DMS114 treated with DMSO at 0.1 percent for 48 hours (cell line): ENCODE results near the gene CELF2.
"Not testable (repeated sequence)": the region's sequence is repeated elsewhere in the genome, so short reads cannot be mapped to it uniquely, and the experiment has no call there.

Experiments used
- DNase-seq: peaks from one replicate; lab custom pipeline; 2025; ENCODE audit not compliant: unreplicated experiment; lab: John Stamatoyannopoulos, UW

Gene CELF2

DNA sequence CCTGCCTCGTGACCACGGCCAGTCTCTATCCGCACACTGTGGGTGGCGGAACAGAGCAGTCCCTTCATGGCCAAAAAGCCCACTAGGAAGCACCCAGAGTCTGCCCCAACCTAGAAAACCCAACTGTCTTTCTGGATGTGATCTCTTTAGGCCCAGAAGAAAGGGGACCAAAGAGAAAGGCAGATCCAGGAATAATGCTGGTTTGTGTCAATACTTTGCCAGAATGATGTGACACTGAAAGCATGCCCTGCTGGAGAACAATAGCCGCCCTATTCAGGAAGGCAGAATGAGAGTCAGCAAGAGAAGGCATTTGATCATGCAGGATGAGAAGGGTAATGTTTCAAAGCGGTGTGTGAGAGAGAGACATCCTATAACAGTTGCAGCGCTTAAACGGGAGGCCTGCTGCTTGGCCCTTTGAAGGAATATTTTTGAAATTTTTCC is 319.1 kb downstream of the CELF2 start:
- no peak for DNase-seq

DNA sequence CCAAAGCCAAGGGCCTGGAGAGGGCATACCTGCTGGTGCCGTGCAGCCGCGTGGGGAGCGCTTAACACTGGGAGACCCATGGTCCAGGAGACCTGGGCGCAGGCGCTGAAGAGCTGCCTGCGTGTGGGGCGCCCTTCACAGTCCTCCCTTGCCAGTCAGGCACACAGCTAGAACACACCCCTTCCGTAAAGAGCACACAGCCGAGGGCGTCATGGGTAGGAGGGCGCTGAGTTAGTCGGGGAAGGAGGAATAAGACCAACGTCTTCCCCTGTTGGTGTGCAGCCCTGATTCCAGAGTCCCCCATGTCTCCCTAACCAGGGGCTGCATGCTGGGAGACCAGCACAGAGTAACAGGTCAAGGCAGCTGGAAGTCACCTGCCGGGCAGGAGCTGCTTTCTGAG is 319.8 kb downstream of the CELF2 start:
- DNase-seq: no peak

DNA sequence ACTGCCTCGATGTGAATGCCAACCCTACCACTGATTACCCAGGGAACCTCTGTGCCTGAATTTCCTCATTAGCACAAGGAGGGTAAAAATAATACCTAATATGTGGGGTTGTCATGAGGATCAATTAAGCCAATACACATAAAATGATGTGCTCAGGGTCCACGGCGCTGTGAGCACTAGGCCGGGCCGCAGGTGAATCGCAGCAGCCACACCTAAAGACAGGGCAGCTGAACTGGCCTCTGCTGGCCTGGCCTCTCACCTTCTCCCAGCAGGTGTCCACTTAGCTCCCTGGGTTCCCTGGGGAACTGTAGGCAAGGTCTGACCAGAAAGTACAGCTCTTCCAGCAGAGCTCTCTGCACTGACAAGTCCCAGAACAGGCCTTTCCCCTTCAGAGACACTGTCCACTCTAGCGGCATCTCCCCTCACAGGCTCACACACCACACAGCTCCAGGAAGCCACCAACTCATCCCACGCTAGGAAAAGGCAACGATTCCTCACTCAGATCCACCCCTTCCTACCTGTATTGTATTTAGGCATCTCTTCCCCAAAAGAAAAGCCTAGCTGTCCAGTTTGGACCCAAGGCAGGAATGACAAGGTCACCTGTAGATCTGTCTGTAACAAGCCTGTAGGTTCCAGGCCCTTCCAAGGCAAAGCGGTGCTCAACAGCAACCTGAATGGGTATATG is 320.6 kb downstream of the CELF2 start:
- DNase-seq: no peak

DNA sequence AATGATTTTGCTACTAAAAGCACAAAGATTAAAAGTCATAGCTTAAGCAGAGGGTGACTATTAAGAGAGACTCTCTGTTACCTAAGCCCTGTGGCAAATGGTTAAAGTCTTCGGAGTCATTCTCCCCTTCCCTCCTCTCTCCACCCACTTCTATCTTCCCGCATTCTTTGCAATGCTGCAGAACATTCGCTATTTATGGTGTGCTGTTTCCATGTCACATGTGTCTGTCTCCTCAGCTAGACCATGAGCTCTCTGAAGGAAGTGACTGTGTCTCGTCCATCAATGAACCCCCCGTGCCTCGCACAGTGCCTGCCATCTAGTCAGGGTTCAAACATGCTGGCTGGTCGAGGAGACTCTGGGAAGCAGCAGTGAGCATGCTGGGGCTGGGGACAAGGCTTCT is 321.3 kb downstream of the CELF2 start:
- DNase-seq: no peak

DNA sequence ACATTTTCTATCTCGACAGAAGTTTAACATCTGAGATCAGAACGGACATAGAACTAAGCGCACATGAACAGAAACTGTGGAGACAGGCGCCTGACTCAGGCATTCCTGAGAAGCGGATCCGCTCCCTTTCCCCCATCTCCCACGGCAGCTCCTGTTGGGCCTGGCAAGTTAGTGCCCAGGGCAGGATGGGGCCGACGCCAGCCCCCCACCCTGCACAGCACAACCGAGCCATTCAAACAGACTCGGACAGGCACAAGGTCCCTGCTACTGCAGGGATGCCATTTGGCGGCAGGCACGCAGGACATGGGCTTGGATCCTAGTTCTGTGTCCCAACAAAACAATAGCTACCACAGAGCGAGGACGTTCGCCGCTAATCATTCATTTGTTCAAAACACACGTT is 322.0 kb downstream of the CELF2 start:
- no peak for DNase-seq

DNA sequence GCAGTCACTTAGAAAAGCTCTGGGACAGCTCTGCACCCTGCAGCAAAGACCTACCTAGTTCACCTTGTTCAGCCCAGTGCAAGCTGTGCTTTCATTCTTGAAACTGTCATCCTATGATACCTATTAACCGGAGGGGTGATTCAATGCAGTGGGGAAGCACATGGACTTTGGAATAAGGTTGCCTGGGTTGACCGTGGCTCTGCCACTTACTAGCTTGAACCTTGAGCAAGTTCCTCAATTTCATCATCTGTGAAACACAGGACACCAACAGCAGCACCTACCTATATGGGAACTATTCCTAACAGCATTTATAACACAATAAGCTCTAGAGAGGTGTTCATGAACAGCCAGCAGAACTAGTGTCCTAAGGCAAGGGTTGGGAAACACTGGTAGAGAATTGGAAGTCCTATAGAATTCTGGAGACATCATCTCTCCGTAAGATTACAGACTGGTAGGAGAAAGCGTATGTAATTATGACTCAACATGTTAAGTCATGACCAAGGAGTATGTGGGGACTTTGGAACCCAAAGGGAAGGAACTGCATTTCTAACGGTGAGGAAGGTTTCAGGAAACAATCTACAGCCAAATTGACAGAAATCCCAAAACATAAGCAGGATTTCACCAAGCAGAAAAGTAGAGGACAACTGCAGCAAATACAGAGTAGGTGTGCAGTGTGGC is 323.8 kb downstream of the CELF2 start:
- DNase-seq: no peak

DNA sequence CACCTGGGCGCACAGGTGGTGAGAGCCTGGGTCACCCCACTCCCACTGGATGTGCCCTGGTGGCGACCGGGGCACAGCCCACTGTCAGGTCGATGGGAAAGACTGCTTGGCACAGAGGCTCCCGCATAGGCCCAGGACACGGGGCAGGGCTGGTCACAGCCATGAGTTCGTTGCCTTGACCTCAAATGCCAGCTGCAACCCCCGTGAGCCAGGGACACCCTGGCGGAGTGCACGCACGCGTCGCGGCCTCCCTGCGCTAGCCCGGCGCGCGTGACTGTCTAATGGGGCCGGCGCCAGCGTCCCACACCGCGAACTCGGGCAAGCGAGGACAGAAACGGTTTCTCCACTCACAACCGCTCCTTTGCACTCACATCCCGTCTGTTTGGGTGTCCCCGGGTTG is 326.4 kb downstream of the CELF2 start:
- DNase-seq: no peak

DNA sequence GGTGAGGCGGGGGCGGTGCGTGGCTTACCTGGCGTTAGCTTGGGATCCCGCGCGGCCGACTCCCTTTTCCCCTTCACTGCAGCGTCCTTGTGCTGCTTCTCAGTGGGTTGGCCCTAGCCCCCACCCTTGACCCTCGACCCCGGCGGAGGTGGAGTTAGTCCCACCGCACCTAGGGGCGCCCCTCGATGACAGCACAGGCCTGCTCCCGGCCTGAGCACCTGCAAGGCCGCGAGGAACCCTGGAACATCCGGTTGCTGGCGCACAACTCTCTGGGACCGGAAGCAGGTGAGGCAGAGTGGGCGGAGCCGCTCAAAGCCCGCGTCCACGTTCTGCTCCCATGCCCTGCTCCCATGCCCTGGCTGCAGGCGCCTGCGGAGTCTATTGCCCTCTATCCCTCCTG is 326.9 kb downstream of the CELF2 start:
- DNase-seq: no peak

DNA sequence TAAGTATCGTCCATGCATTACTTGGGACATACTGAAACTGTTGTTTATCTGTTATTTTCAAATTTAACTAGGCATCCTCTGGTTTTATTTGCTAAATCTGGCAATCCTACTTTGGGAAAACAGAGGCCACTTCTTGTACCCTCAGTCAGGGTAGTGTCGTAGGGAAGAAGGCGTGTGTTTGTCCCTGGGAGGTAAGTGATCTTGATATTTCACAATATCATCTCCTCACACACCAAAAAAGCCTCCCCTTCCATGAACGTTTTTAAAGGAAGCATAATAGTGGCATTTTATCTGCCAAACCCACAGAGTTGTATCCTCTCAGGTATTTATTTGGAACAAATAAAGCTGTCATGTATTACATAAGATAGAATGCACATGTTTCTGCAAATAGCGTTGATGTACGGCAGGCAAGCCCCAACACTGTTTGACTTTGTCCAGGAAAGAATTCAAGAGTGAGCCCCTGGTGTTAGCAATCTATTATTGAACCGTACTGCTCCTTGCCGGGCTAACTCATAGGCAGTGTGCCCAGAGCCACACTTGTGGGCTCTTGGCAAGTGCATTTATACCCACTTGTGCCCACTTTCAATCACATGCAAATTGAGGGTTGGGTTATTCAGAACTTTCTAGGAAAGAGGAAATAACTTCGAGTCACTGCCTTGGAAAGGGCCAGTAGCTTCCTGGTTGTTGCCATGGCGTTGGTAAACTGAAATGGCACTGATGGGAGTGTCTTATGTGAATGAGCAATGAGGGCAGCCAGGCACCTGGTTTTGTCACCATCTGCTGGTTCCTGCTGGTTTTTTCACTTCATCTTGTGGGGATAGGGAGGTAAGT is 327.8 kb downstream of the CELF2 start:
- DNase-seq: no peak

DNA sequence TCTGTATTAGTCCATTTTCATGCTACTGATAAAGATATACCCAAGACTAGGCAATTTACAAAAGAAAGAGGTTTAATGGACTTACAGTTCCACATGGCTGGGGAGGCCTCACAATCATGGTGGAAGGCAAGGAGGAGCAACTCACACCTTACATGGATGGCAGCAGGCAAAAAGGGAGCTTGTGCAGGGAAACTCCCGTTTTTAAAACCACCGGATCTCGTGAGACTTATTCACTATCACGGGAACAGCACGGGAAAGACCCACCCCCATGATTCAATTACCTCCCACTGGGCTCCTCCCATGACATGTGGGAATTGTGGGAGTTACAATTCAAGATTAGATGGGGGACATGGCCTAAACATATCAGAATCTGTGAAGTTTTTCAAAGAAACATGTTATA is 329.9 kb downstream of the CELF2 start:
- not testable (repeated sequence) for DNase-seq

DNA sequence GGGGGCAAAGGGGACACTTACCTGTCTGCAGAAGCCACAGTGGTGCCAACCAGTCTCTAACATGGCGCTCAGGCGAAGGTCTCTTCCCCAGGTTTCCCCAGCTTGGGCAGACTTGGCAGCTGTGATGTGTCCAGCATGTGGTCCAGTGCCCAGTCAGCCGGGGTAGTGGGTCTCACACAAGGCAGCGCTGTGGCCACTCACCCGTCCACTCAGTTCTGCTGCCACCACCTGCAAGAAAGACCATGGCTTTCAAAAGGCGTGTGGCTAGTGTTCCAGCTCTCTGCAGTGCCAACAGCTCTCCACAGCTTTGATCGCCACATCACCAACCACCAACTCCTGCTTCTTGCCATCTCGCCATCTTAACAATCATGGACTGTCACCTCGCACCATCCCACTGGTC is 334.1 kb downstream of the CELF2 start:
- DNase-seq: no peak

DNA sequence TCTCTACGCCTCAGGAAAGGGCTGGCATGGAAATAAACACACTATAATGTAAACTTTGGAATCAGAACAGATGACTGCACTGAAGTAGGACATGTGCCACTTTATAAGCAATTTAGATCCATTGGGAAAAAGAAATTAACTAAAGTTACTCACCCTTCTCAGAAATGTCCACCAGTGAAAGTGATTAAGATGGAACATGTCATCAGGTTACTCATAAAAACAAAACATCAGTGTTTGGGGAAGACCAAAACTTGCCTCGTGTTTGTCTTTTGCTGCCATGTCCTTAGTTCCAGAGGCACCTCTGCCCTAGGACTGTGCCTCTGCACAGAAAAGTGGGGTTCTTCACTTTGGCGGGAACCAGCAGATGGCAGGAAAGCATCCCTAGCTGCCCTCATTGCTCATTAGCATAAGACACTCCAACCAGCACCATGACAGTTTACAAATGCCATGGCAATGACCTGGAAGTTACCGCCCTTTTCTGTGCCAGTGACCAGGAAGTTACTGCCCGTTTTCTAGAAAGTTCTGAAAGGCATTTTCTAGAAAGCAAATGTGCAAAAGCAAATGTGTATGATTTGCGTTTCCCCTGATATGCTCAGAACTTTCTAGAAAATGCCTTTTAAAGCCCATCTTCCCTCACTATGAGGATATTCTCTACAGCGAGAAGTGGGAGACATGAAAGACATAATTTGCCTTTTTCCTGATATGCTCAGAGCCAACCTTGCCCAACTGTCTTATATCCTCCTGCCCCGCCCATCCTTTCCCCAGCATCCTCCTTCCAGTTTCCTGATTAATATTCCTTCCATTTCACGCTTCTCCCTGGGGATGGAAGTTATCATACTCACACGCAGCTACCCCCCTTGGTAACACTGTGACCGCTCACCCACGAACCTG is 335.6 kb downstream of the CELF2 start:
- DNase-seq: no peak

DNA sequence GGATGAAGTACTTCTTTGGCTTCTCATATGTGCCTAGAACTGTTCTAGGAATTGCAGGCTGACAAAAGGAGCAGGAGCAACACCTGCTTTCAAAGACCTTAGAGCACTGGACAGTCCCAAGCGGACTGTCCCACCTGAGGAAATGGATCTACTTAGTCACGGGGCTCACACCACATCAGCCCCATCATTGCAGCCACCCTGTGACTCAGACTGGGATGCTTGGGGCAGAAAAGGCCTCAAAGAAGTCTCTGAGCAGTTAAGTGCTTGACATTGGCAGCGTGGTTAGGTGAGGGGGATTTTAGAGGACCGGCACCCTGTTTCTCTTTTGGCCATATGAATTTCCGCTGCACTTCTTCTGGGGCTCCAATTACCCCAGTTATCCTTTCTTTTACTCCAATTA is 337.2 kb downstream of the CELF2 start:
- no peak for DNase-seq

DNA sequence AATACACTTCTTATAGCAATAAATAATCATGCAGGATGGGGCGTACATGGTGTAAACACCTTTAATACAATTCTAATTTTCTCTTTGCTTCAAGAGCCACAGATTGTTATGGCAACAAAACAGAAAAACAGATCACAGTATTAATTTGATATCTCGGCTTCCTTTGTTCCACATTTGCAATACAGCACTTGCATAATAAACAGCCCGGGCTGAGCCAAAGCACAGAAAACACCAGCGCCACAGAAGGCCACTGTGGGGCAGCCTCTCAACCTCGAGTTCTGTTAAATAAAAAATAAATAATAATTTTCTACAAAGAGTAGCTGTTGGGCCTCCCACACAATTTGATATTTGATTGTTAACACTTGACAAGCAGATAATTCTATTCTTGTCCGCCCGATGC is 337.9 kb downstream of the CELF2 start:
- no peak for DNase-seq

DNA sequence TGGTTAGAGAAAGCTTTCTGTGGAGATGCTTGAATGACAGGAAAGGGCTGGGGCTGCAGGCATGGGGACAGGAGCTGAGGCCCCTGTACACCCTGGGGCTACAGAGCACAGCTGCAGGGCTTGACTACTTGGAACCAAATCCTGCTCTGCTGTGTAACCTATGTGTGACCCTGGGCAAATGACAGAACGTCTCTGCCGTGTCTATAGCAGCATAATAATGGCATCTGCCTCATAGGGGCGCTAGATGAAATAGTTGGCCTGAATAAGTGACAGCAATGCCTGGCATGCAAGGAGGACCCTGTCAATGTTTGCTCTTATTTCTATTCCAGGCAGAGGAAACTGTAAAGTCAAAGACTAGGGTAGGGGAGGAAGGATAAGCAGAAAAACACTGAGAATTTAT is 339.8 kb downstream of the CELF2 start:
- no peak for DNase-seq

DNA sequence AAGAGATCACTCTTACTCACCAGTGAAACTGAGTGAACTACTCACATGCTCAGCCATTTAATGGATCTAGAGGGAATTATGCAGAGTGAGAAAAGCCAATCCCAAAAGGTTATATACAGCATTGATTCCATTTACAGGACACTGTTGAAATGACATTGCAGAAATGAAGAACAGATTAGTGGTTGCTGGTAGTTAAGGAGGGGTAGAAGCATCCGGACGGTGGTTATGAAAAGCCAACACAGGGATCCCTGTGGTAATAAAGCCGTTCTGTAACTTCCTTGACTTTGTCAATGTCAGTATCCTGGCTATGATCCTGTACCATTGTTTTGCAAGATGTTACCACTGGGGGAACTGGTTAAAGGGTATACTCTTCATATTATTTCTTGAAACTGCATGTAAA is 340.3 kb downstream of the CELF2 start:
- no peak for DNase-seq

DNA sequence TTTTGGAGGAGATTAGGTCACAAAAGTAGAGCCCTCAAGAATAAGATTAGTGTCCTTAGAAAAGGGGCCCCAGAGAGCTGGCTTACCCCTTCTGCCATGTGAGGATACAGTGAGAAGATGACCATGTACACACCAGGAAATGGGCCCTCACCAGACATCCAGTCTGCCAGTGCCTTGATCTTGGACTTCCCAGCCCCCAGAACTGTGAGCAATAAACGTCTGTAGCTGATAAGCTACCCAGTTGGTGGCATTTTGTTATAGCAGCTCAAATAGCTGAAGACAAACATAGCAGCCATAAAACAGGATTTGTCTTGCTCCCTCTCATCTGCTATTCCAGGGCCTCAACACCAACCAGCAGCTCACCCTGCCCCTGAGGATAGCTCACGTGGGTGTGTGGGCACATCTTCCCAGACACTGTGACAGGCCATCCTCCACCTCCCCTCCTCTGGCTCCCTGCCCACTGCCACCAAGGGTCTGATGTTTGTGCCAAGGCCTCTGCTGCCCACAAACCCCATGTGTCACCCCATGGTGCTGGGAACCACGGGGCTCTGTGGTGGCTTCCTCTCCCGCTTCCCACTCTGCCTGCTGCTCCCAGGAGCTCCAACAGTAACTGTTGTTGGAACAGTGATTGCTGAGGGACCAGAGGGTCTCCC is 341.4 kb downstream of the CELF2 start:
- DNase-seq: no peak

DNA sequence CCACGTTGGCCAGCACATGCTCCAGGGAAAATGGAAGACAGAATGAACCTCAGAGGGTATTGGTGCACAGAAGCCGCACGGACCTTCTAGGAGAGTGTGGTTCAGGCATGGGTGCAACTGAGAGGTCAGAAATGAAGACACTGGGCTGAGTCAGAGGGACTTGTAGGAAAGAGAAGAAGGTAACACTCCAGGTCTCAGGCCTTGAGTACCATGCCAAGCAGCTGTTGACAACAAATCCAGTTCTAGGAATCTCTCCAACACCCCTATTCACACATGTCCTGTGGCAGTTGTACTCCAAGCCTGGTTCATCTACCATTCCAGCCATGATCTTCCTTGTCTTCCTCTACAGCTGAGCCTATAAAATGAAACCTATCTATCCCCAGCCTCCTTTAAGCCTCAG is 342.2 kb downstream of the CELF2 start:
- no peak for DNase-seq

DNA sequence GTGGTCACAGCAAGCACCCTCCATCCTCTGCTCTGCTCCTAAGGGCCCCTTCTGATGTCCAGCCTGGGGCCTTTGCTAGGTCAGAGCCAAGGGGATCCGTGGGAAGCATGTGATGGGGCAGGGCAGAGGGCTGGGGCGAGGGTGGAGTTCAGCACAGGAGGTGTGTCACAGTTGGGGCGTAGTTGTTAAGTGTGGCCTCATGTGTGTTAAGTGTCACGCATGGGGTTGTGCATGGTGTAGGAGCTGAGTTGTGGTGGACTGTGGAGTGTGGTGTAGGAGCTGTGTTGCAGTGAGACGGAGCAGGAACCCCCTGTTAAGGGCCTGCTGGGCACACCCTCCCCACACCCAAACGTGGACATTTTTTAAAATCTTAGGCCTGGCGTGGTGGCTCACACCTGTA is 345.8 kb downstream of the CELF2 start:
- no peak for DNase-seq

DNA sequence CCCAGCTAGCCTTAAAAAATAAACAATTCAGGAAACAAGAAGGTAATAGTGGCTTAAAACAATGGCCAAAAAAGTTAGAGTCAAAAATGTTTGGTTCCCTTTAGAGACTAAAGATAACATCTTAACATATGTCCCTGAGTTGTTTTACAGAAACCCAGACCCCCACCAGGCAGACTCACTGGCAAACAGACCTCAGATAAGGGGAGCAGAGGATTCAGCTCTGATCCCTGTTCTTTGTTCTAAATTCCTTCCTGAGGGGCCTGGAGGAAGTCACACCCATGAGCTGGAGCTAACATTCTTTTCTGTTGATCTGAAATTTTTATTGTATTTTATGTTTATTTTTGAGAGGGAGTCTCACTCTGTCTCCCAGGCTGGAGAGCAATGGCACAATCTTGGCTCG is 346.6 kb downstream of the CELF2 start:
- DNase-seq: no peak

DNA sequence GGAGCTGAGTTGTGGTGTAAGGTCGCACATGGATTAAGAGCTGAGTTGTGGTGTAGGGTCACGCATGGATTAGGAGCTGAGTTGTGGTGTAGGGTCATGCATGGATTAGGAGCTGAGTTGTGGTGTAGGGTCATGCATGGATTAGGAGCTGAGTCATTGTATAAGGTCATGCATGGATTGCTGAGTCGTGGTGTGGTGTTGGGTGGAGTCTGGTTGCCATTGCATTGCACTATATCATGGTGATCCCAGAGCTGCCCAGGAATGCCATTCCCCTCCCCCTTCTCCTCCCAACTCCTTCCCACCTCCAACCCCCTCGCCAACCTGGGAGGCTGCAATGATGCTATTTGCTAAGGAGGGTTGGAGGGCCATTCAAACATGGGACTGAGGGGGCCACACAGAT is 349.2 kb downstream of the CELF2 start:
- DNase-seq: not testable (repeated sequence)
